MM.1S (cell line): Measurements from ENCODE around the gene MVK.

ENCODE experiments used
- DNase-seq: peaks from one replicate; pipeline ENCODE4 v3.0.0-alpha.2; 2015
- H2AFZ ChIP-seq: fragments of 300-600 bp; sonication (generic); 2 replicates; pipeline ENCODE4 v1.6.0; 2016; ENCODE audit warnings: antibody characterized with exemption, low read length
- H3F3A ChIP-seq: fragments of 300-600 bp; sonication (generic); 2 replicates; pipeline ENCODE4 v1.6.1; 2016; ENCODE audit warnings: mild to moderate bottlenecking, antibody characterized with exemption, low read length, moderate library complexity, mixed read lengths; ENCODE audit not compliant: insufficient read depth
- H3K27ac ChIP-seq: fragments of 300-600 bp; sonication (generic); 2 replicates; pipeline ENCODE4 v1.5.1; 2016; ENCODE audit warnings: mild to moderate bottlenecking, low read length
- H3K27me3 ChIP-seq: fragments of 300-600 bp; sonication (generic); replicated peaks from 2 replicates; pipeline ENCODE4 v1.6.0; 2016; ENCODE audit warnings: low read length; ENCODE audit not compliant: insufficient read depth
- H3K36me3 ChIP-seq: fragments of 300-600 bp; sonication (generic); replicated peaks from 2 replicates; pipeline ENCODE4 v1.6.1; 2016; ENCODE audit warnings: mild to moderate bottlenecking, low read length, mixed read lengths; ENCODE audit not compliant: insufficient read depth
- H3K4me1 ChIP-seq: fragments of 300-600 bp; sonication (generic); 2 replicates; pipeline ENCODE4 v1.6.1; 2016; ENCODE audit warnings: low read length, mixed read lengths
- H3K4me2 ChIP-seq: fragments of 300-600 bp; sonication (generic); 2 replicates; pipeline ENCODE4 v1.6.0; 2016; ENCODE audit warnings: low read depth, low read length
- H3K4me3 ChIP-seq: fragments of 300-600 bp; sonication (generic); 2 replicates; pipeline ENCODE4 v1.5.1; 2016; ENCODE audit warnings: low read length, mixed read lengths
- H3K79me2 ChIP-seq: fragments of 300-600 bp; sonication (generic); 2 replicates; pipeline ENCODE4 v1.6.1; 2016; ENCODE audit warnings: mixed run types, low read length, mixed read lengths
- H3K9ac ChIP-seq: fragments of 300-600 bp; sonication (generic); 2 replicates; pipeline ENCODE4 v1.6.1; 2016; ENCODE audit warnings: low read length, mixed read lengths
- H3K9me2 ChIP-seq: fragments of 300-600 bp; sonication (generic); replicated peaks from 2 replicates; pipeline ENCODE4 v1.6.1; 2016; ENCODE audit warnings: mild to moderate bottlenecking, low read length, mixed read lengths; ENCODE audit not compliant: insufficient read depth
- H3K9me3 ChIP-seq: fragments of 300-600 bp; sonication (generic); replicated peaks from 2 replicates; pipeline ENCODE4 v1.6.1; 2016; ENCODE audit warnings: mild to moderate bottlenecking, low read length, mixed read lengths; ENCODE audit not compliant: insufficient read depth
- H4K20me1 ChIP-seq: fragments of 300-600 bp; sonication (generic); 2 replicates; pipeline ENCODE4 v1.6.1; 2016; ENCODE audit warnings: mild to moderate bottlenecking, low read length, moderate library complexity, mixed read lengths; ENCODE audit not compliant: insufficient read depth
- CTCF ChIP-seq: fragments of 300-600 bp; sonication (generic); IDR thresholded peaks from 2 replicates; pipeline ENCODE4 v1.5.1; 2016; ENCODE audit warnings: antibody characterized with exemption, low read length, mixed read lengths
- EZH2 ChIP-seq: fragments of 300-600 bp; sonication (generic); optimal IDR thresholded peaks from 2 replicates; pipeline ENCODE3; 2017; ENCODE audit warnings: low read depth, mild to moderate bottlenecking, antibody characterized with exemption, low read length, mixed read lengths
- EZH2phosphoT487 ChIP-seq: fragments of 300-600 bp; sonication (generic); IDR thresholded peaks from 2 replicates; pipeline ENCODE4 v1.6.1; 2018; ENCODE audit warnings: antibody characterized with exemption, low read length

Gene MVK

GRCh38 chr12:109619002-109619604 lies 45.5 kb downstream of the MVK start:
- H3K27me3 ChIP-seq: peaks cover 21% of the 10 kb centered on the region; the same call in 1 of the 2 replicates
- no peak for DNase-seq

GRCh38 chr12:109621211-109621694 lies 47.7 kb downstream of the MVK start:
- Histone ChIP-seq H3F3A (no peaks in the 10 kb centered on the region), H2AFZ (no peak overlapping the region), H3K9me3 (no peaks in the 10 kb centered on the region), H3K36me3 (no peaks in the 10 kb centered on the region), H3K4me1 (no peaks in the 10 kb centered on the region), H3K9me2 (no peaks in the 10 kb centered on the region), H3K9ac (no peak overlapping the region), H3K4me3 (no peak overlapping the region), H3K4me2 (no peak overlapping the region), H3K79me2 (no peaks in the 10 kb centered on the region), H3K27me3 (peaks cover 13% of the 10 kb centered on the region; the same call in 1 of the 2 replicates), H4K20me1 (no peaks in the 10 kb centered on the region), H3K27ac (no peak overlapping the region)
- no peak for DNase-seq
- TF ChIP-seq EZH2 (no peak), EZH2phosphoT487 (no peak), CTCF (no peak)

More at GRCh38 chr12:109619002-109619604, 45.5 kb downstream of the MVK start:
- TF ChIP-seq EZH2phosphoT487 (no peak), EZH2 (no peak), CTCF (no peak)
- Histone ChIP-seq H3K4me1 (no peaks in the 10 kb centered on the region), H3K27ac (no peak overlapping the region), H3K9me2 (no peaks in the 10 kb centered on the region), H2AFZ (no peak overlapping the region), H3K4me3 (no peak overlapping the region), H3K36me3 (no peaks in the 10 kb centered on the region), H3K9me3 (no peaks in the 10 kb centered on the region), H3F3A (no peaks in the 10 kb centered on the region), H3K9ac (no peak overlapping the region), H3K4me2 (no peak overlapping the region), H4K20me1 (no peaks in the 10 kb centered on the region), H3K79me2 (no peaks in the 10 kb centered on the region)

GRCh38 chr12:109621901-109622364 lies 48.3 kb downstream of the MVK start:
- Histone ChIP-seq H3K27me3 (peaks cover 13% of the 10 kb centered on the region; the same call in 1 of the 2 replicates), H3K36me3 (no peaks in the 10 kb centered on the region), H4K20me1 (no peaks in the 10 kb centered on the region), H3K79me2 (no peaks in the 10 kb centered on the region), H3K9me3 (no peaks in the 10 kb centered on the region), H3K4me1 (no peaks in the 10 kb centered on the region), H3F3A (no peaks in the 10 kb centered on the region), H3K9ac (no peak overlapping the region), H3K4me3 (no peak overlapping the region), H3K27ac (no peak overlapping the region), H3K4me2 (no peak overlapping the region), H3K9me2 (no peaks in the 10 kb centered on the region), H2AFZ (no peak overlapping the region)
- TF ChIP-seq EZH2: no peak
- no peak for TF ChIP-seq EZH2phosphoT487
- no peak for TF ChIP-seq CTCF
- DNase-seq: no peak
